ENCODE measurements around the gene TMEM161A. TPM values are rescaled to one million over a fixed set of nuclear protein-coding genes. Genes with fewer than 3 reads are reported as not detected.

Gene TMEM161A
- total and polyA plus RNA-seq, 2 donors (not counting 1 experiment from before 2014, with no cell fraction given) = 23.6 to 44.0 TPM

DNA sequence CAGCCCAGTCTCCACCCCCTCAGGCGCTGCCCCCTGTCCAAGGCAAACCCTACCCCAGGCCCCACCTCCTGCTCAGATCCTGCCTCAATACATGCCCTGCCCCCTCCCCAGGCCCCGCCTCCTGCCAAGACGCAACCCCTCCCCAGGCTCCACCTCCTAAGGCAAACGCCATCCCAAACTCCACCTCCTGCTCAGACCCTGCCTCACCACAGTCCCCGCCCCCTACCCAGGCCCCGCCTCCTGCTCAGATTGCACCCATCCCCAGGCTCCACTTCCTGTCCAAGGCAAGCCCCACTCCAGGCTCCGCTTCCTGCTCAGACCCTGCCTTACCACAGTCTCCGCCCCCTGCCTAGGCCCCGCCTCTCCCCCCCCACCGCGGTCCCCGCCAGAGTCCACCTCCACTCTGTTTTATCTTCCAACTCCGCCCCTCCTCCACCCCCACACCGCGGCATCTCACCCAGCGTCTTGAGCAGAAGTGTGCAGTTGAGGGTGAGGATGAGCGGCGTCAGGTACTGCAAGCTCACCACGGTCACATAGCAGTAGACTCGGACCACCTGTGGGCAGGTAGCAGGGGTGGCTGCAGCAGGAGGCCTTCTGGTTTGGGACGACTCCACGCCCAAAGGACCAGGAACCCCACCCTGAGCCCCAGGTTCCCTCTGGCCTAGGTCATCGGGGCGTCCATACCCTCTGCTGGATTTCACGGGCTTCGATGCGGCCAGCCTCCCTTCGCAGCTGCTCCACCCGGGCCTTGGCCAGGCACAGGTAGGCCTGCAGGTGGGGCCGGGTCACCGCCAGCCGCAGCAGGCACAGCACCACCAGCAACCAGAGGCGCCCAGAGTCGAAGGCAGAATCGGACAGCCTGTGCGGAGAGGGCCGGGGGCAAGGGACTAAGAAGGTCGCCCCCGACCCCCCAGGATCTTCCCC is 17.7 kb downstream of the TMEM161A start:
- CTCF ChIA-PET = no interaction called here
- DNase-seq (no peak), ATAC-seq (ENCODE audit: low read depth) (no peak)
- 98% methylated on average over 29 of the region's 39 CpGs for WGBS (ENCODE audit: insufficient coverage)
- Mint-ChIP-seq H3K4me1 (no peaks in the 10 kb centered on the region), H3K9me3 (ENCODE audit: insufficient read depth) (peaks cover 5% of the 10 kb centered on the region), H3K4me3 (no peak overlapping the region), H3K27me3 (no peaks in the 10 kb centered on the region), H3K27ac (no peak overlapping the region)
- Histone ChIP-seq H3K9me3 (ENCODE audit: control extremely low read depth in 1 of 3, control insufficient read depth in 2 of 3, insufficient read depth in 1 of 3, low read length in 2 of 3) (peaks cover 0 to 4% (median 3%) of the 10 kb centered on the region in 3 donors), H3K79me2 (ENCODE audit: control insufficient read depth, insufficient read depth, low read length) (no peaks in the 10 kb centered on the region), H3K4me2 (replicated peaks; ENCODE audit: low read depth, low read length, poor library complexity, severe bottlenecking) (no peak overlapping the region), H4K20me1 (ENCODE audit: control insufficient read depth, insufficient read depth, low read length, poor library complexity, severe bottlenecking) (no peaks in the 10 kb centered on the region), H3K9ac (ENCODE audit: low read length) (no peak overlapping the region), H2AFZ (ENCODE audit: insufficient read depth, low read depth, low read length, poor library complexity, severe bottlenecking) (no peak overlapping the region), H3K4me1 (ENCODE audit: control insufficient read depth in 2 of 2, insufficient read depth in 2 of 2, low read length in 2 of 2) (no peaks in the 10 kb centered on the region), H3K36me3 (replicated peaks in 1 of 2; ENCODE audit: control extremely low read depth in 1 of 2, control insufficient read depth in 1 of 2, extremely low read depth in 1 of 2, insufficient read depth in 2 of 2, low read length in 1 of 2) (peaks cover 0 to 16% of the 10 kb centered on the region in 2 experiments), H3K27me3 (replicated peaks in 1 of 4; ENCODE audit: control extremely low read depth in 1 of 4, control insufficient read depth in 3 of 4, insufficient read depth in 4 of 4, low read length in 3 of 4) (no peaks in the 10 kb centered on the region), H3K27ac (ENCODE audit: low read length in 2 of 2) (no peak overlapping the region), H3K4me3 (ENCODE audit: control extremely low read depth in 1 of 5, extremely low read depth in 1 of 5, insufficient read depth in 1 of 5, low read depth in 2 of 5, low read length in 4 of 5) (no peak overlapping the region)
- TF ChIP-seq EZH2 (IDR thresholded peaks at IDR 0.05; ENCODE audit: borderline replicate concordance, insufficient read depth, low read depth, low read length, poor library complexity, severe bottlenecking) (no peak), CTCF (IDR thresholded peaks at IDR 0.05) (no peak)
- POLR2A ChIA-PET = no interaction called here
- intact Hi-C loops (cut with micrococcal nuclease) = no loop called here
